Measurements from ENCODE around the gene EXOSC9. TPM values are rescaled to one million over a fixed set of nuclear protein-coding genes. Genes with fewer than 3 reads are reported as not detected.

Gene EXOSC9
- total RNA-seq, 1 donor from 2014 or later, result 38.4 TPM

- Mint-ChIP-seq H3K27ac (no peak overlapping the region), H3K27me3 (peaks cover 20% of the 10 kb centered on the region), H3K4me1 (ENCODE audit: unreplicated experiment) (no peaks in the 10 kb centered on the region), H3K36me3 (no peaks in the 10 kb centered on the region), H3K4me3 (no peak overlapping the region), H3K9me3 (no peaks in the 10 kb centered on the region)
- no peak for TF ChIP-seq CTCF (conservative IDR thresholded peaks at IDR 0.05)
- no peak for DNase-seq (ENCODE audit: extremely low spot score, unreplicated experiment)
Measured at GRCh38 chr4:121794505-121795188, 6.5 kb upstream of the EXOSC9 start.

DNA sequence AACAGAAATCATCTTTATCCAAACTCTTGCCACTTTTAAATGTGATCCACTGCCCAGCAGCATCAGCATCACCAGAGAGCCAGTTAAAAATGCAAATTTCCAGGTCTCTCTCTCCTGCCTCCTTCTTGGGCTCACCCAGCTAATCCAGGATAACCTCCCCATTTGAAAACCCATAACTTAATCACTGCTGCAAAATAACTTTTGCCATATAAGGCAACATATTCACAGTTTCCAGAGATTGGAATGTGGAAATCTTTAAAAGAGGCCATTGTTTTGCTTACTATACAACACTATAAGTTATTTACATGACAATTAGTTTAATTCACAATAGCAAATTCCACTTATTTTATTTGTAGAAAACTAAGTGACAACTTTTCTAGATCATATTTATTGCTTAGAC, 4.8 kb upstream of the EXOSC9 start:
- peaks cover 22% of the 10 kb centered on the region for H3K27me3 Mint-ChIP-seq
- TF ChIP-seq CTCF (conservative IDR thresholded peaks at IDR 0.05), result no peak

GRCh38 chr4:121799208-121799823, 1.8 kb upstream of the EXOSC9 start:
- peaks cover 3% of the 10 kb centered on the region for H3K36me3 Mint-ChIP-seq
- no peak for DNase-seq (ENCODE audit: extremely low spot score, unreplicated experiment)
- H3K27me3 Mint-ChIP-seq, result peaks cover 20% of the 10 kb centered on the region
- no peak overlapping the region for H3K27ac Mint-ChIP-seq
- TF ChIP-seq CTCF (conservative IDR thresholded peaks at IDR 0.05), result no peak
- no peaks in the 10 kb centered on the region for H3K9me3 Mint-ChIP-seq
- peaks cover 21% of the 10 kb centered on the region for H3K4me1 Mint-ChIP-seq (ENCODE audit: unreplicated experiment)
- H3K4me3 Mint-ChIP-seq, result peak overlapping the region; percentile 22

More for the DNA sequence above, 4.8 kb upstream of the EXOSC9 start:
- H3K27ac Mint-ChIP-seq, result no peak overlapping the region
- H3K4me1 Mint-ChIP-seq (ENCODE audit: unreplicated experiment), result peaks cover 8% of the 10 kb centered on the region
- no peak for DNase-seq (ENCODE audit: extremely low spot score, unreplicated experiment)
- H3K4me3 Mint-ChIP-seq, result no peak overlapping the region
- H3K9me3 Mint-ChIP-seq, result no peaks in the 10 kb centered on the region
- no peaks in the 10 kb centered on the region for H3K36me3 Mint-ChIP-seq

DNA sequence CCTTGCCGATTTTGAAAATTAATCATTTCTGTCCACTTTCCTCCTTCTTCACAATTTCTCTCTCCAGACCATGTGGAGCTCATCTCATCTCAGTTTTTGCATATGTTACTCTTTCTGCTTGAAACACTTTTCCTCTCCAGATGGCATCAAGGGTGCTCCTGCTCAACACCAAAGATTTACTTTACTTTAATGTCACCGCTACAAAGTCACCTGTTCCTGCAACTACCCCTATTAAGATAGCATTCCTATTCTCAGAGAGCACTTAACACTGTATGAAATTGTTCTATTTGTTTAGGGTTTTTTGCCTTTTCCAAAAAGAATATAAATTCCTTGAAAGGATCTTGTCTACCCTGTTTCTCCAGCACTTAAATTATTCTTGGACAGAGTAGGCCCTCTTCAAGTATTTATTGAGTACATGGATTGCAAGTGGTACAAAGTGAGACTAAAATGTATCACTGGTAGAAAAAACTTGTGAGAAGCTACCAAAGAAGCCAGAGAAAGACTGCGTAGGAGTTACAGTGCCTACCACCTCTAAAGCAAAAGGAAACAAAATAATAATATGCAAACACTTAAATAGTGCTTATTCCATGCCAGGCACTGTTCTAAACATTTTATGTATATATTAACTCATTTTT, 1.1 kb upstream of the EXOSC9 start:
- Mint-ChIP-seq H3K4me3 (peak overlapping the region; percentile 91), H3K9me3 (no peaks in the 10 kb centered on the region), H3K27me3 (peaks cover 14% of the 10 kb centered on the region), H3K36me3 (peaks cover 3% of the 10 kb centered on the region), H3K27ac (no peak overlapping the region), H3K4me1 (ENCODE audit: unreplicated experiment) (peaks cover 21% of the 10 kb centered on the region)
- no peak for TF ChIP-seq CTCF (conservative IDR thresholded peaks at IDR 0.05)
- DNase-seq (ENCODE audit: extremely low spot score, unreplicated experiment), result no peak

GRCh38 chr4:121800638-121800960, 524 bp upstream of the EXOSC9 start:
- Mint-ChIP-seq H3K4me1 (ENCODE audit: unreplicated experiment) (peaks cover 21% of the 10 kb centered on the region), H3K9me3 (no peaks in the 10 kb centered on the region), H3K36me3 (peaks cover 8% of the 10 kb centered on the region)

More at GRCh38 chr4:121800638-121800960, 524 bp upstream of the EXOSC9 start:
- DNase-seq (ENCODE audit: extremely low spot score, unreplicated experiment), result no peak
- peaks cover 10% of the 10 kb centered on the region for H3K27me3 Mint-ChIP-seq
- no peak for TF ChIP-seq CTCF (conservative IDR thresholded peaks at IDR 0.05)
- peak overlapping the region; percentile 94 for H3K27ac Mint-ChIP-seq
- peak overlapping the region; percentile 91 for H3K4me3 Mint-ChIP-seq

Data from type B pancreatic cell (in vitro differentiated cells).